ENCODE data around the gene DEK.

Gene DEK

DNA sequence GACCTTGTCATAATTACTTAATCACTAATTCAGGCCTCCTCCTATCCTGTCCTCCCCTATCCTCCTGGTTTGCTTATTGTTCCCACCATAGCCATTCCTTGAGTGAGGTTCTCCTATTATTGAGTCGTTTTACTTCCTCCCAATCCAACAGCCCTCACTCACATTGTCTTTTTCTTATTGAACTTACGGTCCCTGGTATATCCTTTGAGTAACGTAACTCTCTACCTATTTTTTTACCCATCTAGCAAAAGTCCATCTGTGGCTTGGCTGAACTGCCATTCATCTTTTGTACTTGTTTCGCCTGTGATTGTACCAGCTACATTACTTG, 43.1 kb downstream of the DEK start:
- Histone ChIP-seq H3K4me1 (ENCODE audit: control insufficient read depth in 1 of 2, insufficient read depth in 2 of 2, low read length in 2 of 2) (no peaks in the 10 kb centered on the region), H3K4me3 (ENCODE audit: low read depth in 1 of 2, low read length in 2 of 2) (no peak overlapping the region), H3K36me3 (ENCODE audit: control insufficient read depth in 1 of 2, insufficient read depth in 2 of 2, low read length in 2 of 2) (peaks cover 16 to 65% of the 10 kb centered on the region in 2 donors), H3K27me3 (ENCODE audit: control insufficient read depth in 1 of 2, insufficient read depth in 2 of 2, low read length in 2 of 2) (no peaks in the 10 kb centered on the region), H3K27ac (ENCODE audit: low read depth, low read length) (no peak overlapping the region), H3K9ac (ENCODE audit: low read depth in 1 of 2, low read length in 2 of 2) (no peak overlapping the region), H3K9me3 (ENCODE audit: control insufficient read depth in 1 of 2, low read length in 2 of 2) (no peaks in the 10 kb centered on the region)

DNA sequence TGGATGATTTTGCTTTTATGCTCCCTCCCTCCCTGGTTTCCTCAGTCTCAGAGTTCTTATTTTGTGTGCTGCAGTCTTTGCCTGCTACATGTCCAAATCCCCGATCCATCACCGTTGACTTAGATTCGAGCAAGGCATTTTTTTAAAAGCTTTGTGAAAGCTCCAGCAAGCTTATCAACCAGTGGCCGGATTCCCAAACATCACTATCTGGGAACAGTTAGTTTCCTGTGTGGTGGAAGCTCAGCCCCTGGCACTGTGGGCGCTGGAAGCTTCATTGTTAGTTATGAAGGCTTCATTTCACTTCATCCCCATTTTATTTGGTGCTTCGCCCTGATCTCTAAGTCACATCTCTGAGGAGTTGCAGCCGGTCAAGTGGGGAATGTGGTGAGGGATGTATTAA, 44.7 kb downstream of the DEK start:
- Histone ChIP-seq H3K36me3 (ENCODE audit: control insufficient read depth in 1 of 2, insufficient read depth in 2 of 2, low read length in 2 of 2) (peaks cover 10 to 59% of the 10 kb centered on the region in 2 donors), H3K4me3 (ENCODE audit: low read depth in 1 of 2, low read length in 2 of 2) (no peak overlapping the region), H3K27me3 (ENCODE audit: control insufficient read depth in 1 of 2, insufficient read depth in 2 of 2, low read length in 2 of 2) (no peaks in the 10 kb centered on the region), H3K27ac (ENCODE audit: low read depth, low read length) (no peak overlapping the region), H3K9me3 (ENCODE audit: control insufficient read depth in 1 of 2, low read length in 2 of 2) (no peaks in the 10 kb centered on the region), H3K4me1 (ENCODE audit: control insufficient read depth in 1 of 2, insufficient read depth in 2 of 2, low read length in 2 of 2) (no peaks in the 10 kb centered on the region), H3K9ac (ENCODE audit: low read depth in 1 of 2, low read length in 2 of 2) (no peak overlapping the region)

GRCh38 chr6:18218233-18218632, 46.1 kb downstream of the DEK start:
- Histone ChIP-seq H3K9ac (ENCODE audit: low read depth in 1 of 2, low read length in 2 of 2) (no peak overlapping the region), H3K4me1 (ENCODE audit: control insufficient read depth in 1 of 2, insufficient read depth in 2 of 2, low read length in 2 of 2) (no peaks in the 10 kb centered on the region), H3K36me3 (ENCODE audit: control insufficient read depth in 1 of 2, insufficient read depth in 2 of 2, low read length in 2 of 2) (peaks cover 19 to 45% of the 10 kb centered on the region in 2 donors), H3K4me3 (ENCODE audit: low read depth in 1 of 2, low read length in 2 of 2) (no peak overlapping the region), H3K27me3 (ENCODE audit: control insufficient read depth in 1 of 2, insufficient read depth in 2 of 2, low read length in 2 of 2) (no peaks in the 10 kb centered on the region), H3K27ac (ENCODE audit: low read depth, low read length) (no peak overlapping the region), H3K9me3 (ENCODE audit: control insufficient read depth in 1 of 2, low read length in 2 of 2) (no peaks in the 10 kb centered on the region)

DNA sequence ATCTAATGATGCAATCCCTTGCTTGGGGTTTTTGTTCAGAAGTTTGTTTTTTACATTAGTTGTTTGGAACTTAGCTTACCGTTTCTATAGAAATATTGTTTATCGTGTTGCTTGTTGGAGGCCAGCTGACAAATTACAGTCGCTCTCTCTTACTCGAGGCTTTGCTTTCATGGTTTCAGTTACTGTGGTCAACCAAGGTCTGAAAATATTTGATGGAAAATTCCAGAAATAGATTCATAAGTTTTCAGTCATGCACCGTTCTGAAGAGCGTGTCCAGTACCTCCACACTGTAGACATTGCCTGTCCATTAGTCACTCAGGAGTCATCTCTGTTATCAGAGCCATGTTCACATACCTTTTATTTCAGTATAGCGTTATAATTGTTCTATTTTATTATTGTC, 47.9 kb downstream of the DEK start:
- Histone ChIP-seq H3K27ac (ENCODE audit: low read depth, low read length) (no peak overlapping the region), H3K27me3 (ENCODE audit: control insufficient read depth in 1 of 2, insufficient read depth in 2 of 2, low read length in 2 of 2) (no peaks in the 10 kb centered on the region), H3K9me3 (ENCODE audit: control insufficient read depth in 1 of 2, low read length in 2 of 2) (no peaks in the 10 kb centered on the region), H3K9ac (ENCODE audit: low read depth in 1 of 2, low read length in 2 of 2) (no peak overlapping the region), H3K4me1 (ENCODE audit: control insufficient read depth in 1 of 2, insufficient read depth in 2 of 2, low read length in 2 of 2) (no peaks in the 10 kb centered on the region), H3K4me3 (ENCODE audit: low read depth in 1 of 2, low read length in 2 of 2) (no peak overlapping the region), H3K36me3 (ENCODE audit: control insufficient read depth in 1 of 2, insufficient read depth in 2 of 2, low read length in 2 of 2) (peaks cover 16 to 35% of the 10 kb centered on the region in 2 donors)

- Histone ChIP-seq H3K9ac (ENCODE audit: low read depth in 1 of 2, low read length in 2 of 2) (no peak overlapping the region), H3K36me3 (ENCODE audit: control insufficient read depth in 1 of 2, insufficient read depth in 2 of 2, low read length in 2 of 2) (peaks cover 16 to 30% of the 10 kb centered on the region in 2 donors), H3K27ac (ENCODE audit: low read depth, low read length) (no peak overlapping the region)
Observed at GRCh38 chr6:18215436-18215835, 48.9 kb downstream of the DEK start.

DNA sequence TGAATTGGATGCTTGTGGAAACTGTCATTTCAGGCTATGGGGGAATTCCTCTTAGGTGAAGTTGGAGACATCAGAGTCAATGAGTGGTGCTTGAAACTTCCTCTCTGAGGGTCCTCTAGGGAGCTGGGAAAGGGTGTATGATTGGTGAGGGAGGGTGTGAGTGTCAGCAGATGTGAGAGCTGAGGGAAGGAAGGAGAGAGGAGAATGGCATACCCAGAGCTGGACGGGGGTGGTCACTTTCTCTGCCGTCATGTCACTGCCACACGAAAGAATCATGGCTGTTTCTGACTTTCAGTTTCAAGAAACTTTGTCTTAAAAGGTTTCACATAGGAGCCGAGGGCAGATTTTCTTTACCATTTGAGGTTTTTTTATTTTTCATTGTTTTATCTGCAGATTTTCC, 50.3 kb downstream of the DEK start:
- Histone ChIP-seq H3K9ac (ENCODE audit: low read depth in 1 of 2, low read length in 2 of 2) (no peak overlapping the region), H3K27me3 (ENCODE audit: control insufficient read depth in 1 of 2, insufficient read depth in 2 of 2, low read length in 2 of 2) (no peaks in the 10 kb centered on the region), H3K36me3 (ENCODE audit: control insufficient read depth in 1 of 2, insufficient read depth in 2 of 2, low read length in 2 of 2) (peaks cover 16 to 32% of the 10 kb centered on the region in 2 donors), H3K4me3 (ENCODE audit: low read depth in 1 of 2, low read length in 2 of 2) (peak overlapping the region in 1 of 2 donors; percentile 34), H3K4me1 (ENCODE audit: control insufficient read depth in 1 of 2, insufficient read depth in 2 of 2, low read length in 2 of 2) (no peaks in the 10 kb centered on the region), H3K27ac (ENCODE audit: low read depth, low read length) (no peak overlapping the region), H3K9me3 (ENCODE audit: control insufficient read depth in 1 of 2, low read length in 2 of 2) (no peaks in the 10 kb centered on the region)

More at GRCh38 chr6:18215436-18215835, 48.9 kb downstream of the DEK start:
- no peaks in the 10 kb centered on the region for H3K9me3 ChIP-seq (ENCODE audit: control insufficient read depth in 1 of 2, low read length in 2 of 2)
- H3K27me3 ChIP-seq (ENCODE audit: control insufficient read depth in 1 of 2, insufficient read depth in 2 of 2, low read length in 2 of 2), result no peaks in the 10 kb centered on the region
- no peak overlapping the region for H3K4me3 ChIP-seq (ENCODE audit: low read depth in 1 of 2, low read length in 2 of 2)
- H3K4me1 ChIP-seq (ENCODE audit: control insufficient read depth in 1 of 2, insufficient read depth in 2 of 2, low read length in 2 of 2), result no peaks in the 10 kb centered on the region

- peaks cover 16 to 31% of the 10 kb centered on the region in 2 donors for H3K36me3 ChIP-seq (ENCODE audit: control insufficient read depth in 1 of 2, insufficient read depth in 2 of 2, low read length in 2 of 2)
- H3K4me3 ChIP-seq (ENCODE audit: low read depth in 1 of 2, low read length in 2 of 2), result no peak overlapping the region
- no peak overlapping the region for H3K9ac ChIP-seq (ENCODE audit: low read depth in 1 of 2, low read length in 2 of 2)
- no peaks in the 10 kb centered on the region for H3K9me3 ChIP-seq (ENCODE audit: control insufficient read depth in 1 of 2, low read length in 2 of 2)
- no peaks in the 10 kb centered on the region for H3K4me1 ChIP-seq (ENCODE audit: control insufficient read depth in 1 of 2, insufficient read depth in 2 of 2, low read length in 2 of 2)
- H3K27ac ChIP-seq (ENCODE audit: low read depth, low read length), result no peak overlapping the region
- no peaks in the 10 kb centered on the region for H3K27me3 ChIP-seq (ENCODE audit: control insufficient read depth in 1 of 2, insufficient read depth in 2 of 2, low read length in 2 of 2)
Observed at GRCh38 chr6:18213439-18213838, 50.9 kb downstream of the DEK start.

- Histone ChIP-seq H3K4me1 (ENCODE audit: control insufficient read depth in 1 of 2, insufficient read depth in 2 of 2, low read length in 2 of 2) (no peaks in the 10 kb centered on the region), H3K27me3 (ENCODE audit: control insufficient read depth in 1 of 2, insufficient read depth in 2 of 2, low read length in 2 of 2) (no peaks in the 10 kb centered on the region), H3K36me3 (ENCODE audit: control insufficient read depth in 1 of 2, insufficient read depth in 2 of 2, low read length in 2 of 2) (peaks cover 16 to 31% of the 10 kb centered on the region in 2 donors), H3K27ac (ENCODE audit: low read depth, low read length) (no peak overlapping the region), H3K9me3 (ENCODE audit: control insufficient read depth in 1 of 2, low read length in 2 of 2) (no peaks in the 10 kb centered on the region), H3K9ac (ENCODE audit: low read depth in 1 of 2, low read length in 2 of 2) (no peak overlapping the region), H3K4me3 (ENCODE audit: low read depth in 1 of 2, low read length in 2 of 2) (no peak overlapping the region)
Observed at GRCh38 chr6:18212231-18212630, 52.1 kb downstream of the DEK start.

DNA sequence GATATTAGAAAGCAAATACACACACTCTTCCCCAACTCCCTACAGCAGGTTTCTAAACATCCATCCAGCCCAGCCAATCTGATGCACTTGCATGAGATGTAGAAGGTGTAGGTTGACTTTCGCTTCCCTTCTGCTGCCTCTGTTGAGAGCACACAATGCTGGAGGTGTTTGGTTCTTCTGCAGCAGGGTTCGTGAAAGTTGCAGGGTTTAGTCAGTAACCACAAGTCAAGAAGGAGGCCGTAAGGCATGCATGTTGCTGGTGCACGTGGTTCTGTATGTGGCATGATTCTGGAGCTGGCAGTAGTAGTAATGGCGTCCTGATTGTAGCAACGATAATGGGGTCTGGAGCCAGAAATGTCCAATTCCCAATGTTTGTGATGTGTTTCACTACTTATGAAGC, 53.0 kb downstream of the DEK start:
- Histone ChIP-seq H3K4me1 (ENCODE audit: control insufficient read depth in 1 of 2, insufficient read depth in 2 of 2, low read length in 2 of 2) (no peaks in the 10 kb centered on the region), H3K27me3 (ENCODE audit: control insufficient read depth in 1 of 2, insufficient read depth in 2 of 2, low read length in 2 of 2) (no peaks in the 10 kb centered on the region), H3K4me3 (ENCODE audit: low read depth in 1 of 2, low read length in 2 of 2) (no peak overlapping the region), H3K36me3 (ENCODE audit: control insufficient read depth in 1 of 2, insufficient read depth in 2 of 2, low read length in 2 of 2) (peaks cover 12 to 30% of the 10 kb centered on the region in 2 donors), H3K9ac (ENCODE audit: low read depth in 1 of 2, low read length in 2 of 2) (no peak overlapping the region), H3K27ac (ENCODE audit: low read depth, low read length) (no peak overlapping the region), H3K9me3 (ENCODE audit: control insufficient read depth in 1 of 2, low read length in 2 of 2) (no peaks in the 10 kb centered on the region)

- peaks cover 12 to 34% of the 10 kb centered on the region in 2 donors for H3K36me3 ChIP-seq (ENCODE audit: control insufficient read depth in 1 of 2, insufficient read depth in 2 of 2, low read length in 2 of 2)
- no peaks in the 10 kb centered on the region for H3K27me3 ChIP-seq (ENCODE audit: control insufficient read depth in 1 of 2, insufficient read depth in 2 of 2, low read length in 2 of 2)
- no peaks in the 10 kb centered on the region for H3K9me3 ChIP-seq (ENCODE audit: control insufficient read depth in 1 of 2, low read length in 2 of 2)
- no peak overlapping the region for H3K27ac ChIP-seq (ENCODE audit: low read depth, low read length)
- H3K4me3 ChIP-seq (ENCODE audit: low read depth in 1 of 2, low read length in 2 of 2), result no peak overlapping the region
- H3K4me1 ChIP-seq (ENCODE audit: control insufficient read depth in 1 of 2, insufficient read depth in 2 of 2, low read length in 2 of 2), result no peaks in the 10 kb centered on the region
- H3K9ac ChIP-seq (ENCODE audit: low read depth in 1 of 2, low read length in 2 of 2), result no peak overlapping the region
Observed at GRCh38 chr6:18210707-18211106, 53.6 kb downstream of the DEK start.

DNA sequence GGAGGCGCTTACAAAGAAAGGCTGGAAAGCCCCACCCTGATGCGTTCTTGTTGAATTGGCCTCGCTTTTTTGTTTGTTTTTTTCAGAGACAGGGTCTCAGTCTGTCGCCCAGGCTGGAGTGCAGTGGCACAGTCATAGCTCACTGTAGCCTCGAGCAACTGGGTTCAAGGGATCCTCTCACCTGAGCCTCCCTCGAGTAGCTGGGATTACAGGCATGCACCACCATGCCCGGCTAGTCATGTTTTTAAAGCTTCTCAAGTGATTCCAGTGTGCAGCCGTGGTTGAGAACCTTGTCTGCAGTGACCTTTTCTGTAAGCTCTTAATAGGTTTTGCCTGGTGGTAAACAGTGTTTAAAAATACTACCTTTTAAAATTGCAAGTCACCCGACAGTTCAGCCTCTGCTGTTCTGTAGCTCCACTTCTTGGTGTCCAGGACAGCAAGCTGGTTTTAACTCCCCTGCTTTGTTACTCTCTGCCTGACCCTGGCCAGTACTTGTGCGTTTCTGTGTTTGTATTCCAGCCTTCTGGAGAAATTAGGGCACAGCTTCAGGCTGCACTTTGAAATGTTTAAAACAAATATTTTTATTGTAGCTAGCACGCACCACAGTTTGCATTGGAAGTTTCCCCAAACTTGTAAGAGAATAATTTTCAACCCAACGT, 54.7 kb downstream of the DEK start:
- H3K36me3 ChIP-seq (ENCODE audit: control insufficient read depth in 1 of 2, insufficient read depth in 2 of 2, low read length in 2 of 2), result peaks cover 12 to 27% of the 10 kb centered on the region in 2 donors
- no peaks in the 10 kb centered on the region for H3K9me3 ChIP-seq (ENCODE audit: control insufficient read depth in 1 of 2, low read length in 2 of 2)
- H3K9ac ChIP-seq (ENCODE audit: low read depth in 1 of 2, low read length in 2 of 2), result no peak overlapping the region
- H3K27me3 ChIP-seq (ENCODE audit: control insufficient read depth in 1 of 2, insufficient read depth in 2 of 2, low read length in 2 of 2), result no peaks in the 10 kb centered on the region
- H3K27ac ChIP-seq (ENCODE audit: low read depth, low read length), result no peak overlapping the region
- no peaks in the 10 kb centered on the region for H3K4me1 ChIP-seq (ENCODE audit: control insufficient read depth in 1 of 2, insufficient read depth in 2 of 2, low read length in 2 of 2)
- no peak overlapping the region for H3K4me3 ChIP-seq (ENCODE audit: low read depth in 1 of 2, low read length in 2 of 2)

Data from duodenal mucosa (tissue), 2 donors.